ENCODE data around the gene NDST4.

NDST4 gene

GRCh38 chr4:115119804-115120352 lies 6.5 kb upstream of the NDST4 start:
- TF ChIP-seq, protein P1, sequence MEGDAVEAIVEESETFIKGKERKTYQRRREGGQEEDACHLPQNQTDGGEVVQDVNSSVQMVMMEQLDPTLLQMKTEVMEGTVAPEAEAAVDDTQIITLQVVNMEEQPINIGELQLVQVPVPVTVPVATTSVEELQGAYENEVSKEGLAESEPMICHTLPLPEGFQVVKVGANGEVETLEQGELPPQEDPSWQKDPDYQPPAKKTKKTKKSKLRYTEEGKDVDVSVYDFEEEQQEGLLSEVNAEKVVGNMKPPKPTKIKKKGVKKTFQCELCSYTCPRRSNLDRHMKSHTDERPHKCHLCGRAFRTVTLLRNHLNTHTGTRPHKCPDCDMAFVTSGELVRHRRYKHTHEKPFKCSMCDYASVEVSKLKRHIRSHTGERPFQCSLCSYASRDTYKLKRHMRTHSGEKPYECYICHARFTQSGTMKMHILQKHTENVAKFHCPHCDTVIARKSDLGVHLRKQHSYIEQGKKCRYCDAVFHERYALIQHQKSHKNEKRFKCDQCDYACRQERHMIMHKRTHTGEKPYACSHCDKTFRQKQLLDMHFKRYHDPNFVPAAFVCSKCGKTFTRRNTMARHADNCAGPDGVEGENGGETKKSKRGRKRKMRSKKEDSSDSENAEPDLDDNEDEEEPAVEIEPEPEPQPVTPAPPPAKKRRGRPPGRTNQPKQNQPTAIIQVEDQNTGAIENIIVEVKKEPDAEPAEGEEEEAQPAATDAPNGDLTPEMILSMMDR (IDR thresholded peaks at IDR 0.05), result no peak
- H3K27me3 ChIP-seq, result no peaks in the 10 kb centered on the region
- no peaks in the 10 kb centered on the region for H3K9me3 ChIP-seq
- intact Hi-C loops (cut with DNase I; ENCODE audit: low total_unique reads), result no loop called here
- no peak overlapping the region for H3K27ac ChIP-seq
- H3K4me3 ChIP-seq, result no peak overlapping the region
- H3K36me3 ChIP-seq, result no peaks in the 10 kb centered on the region
- H3K4me1 ChIP-seq, result no peaks in the 10 kb centered on the region
- DNase-seq, result no peak

DNA sequence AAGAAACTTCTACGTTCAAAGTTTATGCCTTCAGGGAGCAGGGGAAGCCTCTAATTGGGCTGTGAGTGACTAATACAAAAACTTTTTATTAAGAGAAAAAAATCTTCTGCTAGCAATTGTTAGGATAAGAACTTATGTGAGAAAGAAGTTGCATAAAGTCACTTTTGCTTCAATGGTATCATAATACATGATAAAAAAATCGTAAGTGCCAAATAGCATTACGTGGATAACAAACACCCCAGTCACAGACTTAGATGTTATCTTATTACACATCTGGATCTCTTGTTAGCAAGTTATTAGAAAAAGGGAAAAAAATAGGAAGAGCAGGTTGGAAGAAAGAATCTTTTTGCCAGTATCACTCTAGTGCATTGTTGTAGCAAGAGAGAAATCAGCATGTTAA lies 4.2 kb upstream of the NDST4 start:
- peaks cover 0 to 6% (median 0%) of the 10 kb centered on the region in 4 donors for H3K4me1 ChIP-seq
- H3K4me3 ChIP-seq, result no peak overlapping the region
- H3K36me3 ChIP-seq, result no peaks in the 10 kb centered on the region
- H3K9me3 ChIP-seq, result no peaks in the 10 kb centered on the region
- TF ChIP-seq, protein P1 (IDR thresholded peaks at IDR 0.05), result no peak
- H3K27ac ChIP-seq, result no peak overlapping the region
- intact Hi-C loops (cut with DNase I; ENCODE audit: low total_unique reads), result no loop called here
- no peaks in the 10 kb centered on the region for H3K27me3 ChIP-seq
- DNase-seq, result no peak

GRCh38 chr4:115110191-115111181 lies 2.9 kb downstream of the NDST4 start:
- H3K4me1 ChIP-seq, result peaks cover 0 to 6% (median 0%) of the 10 kb centered on the region in 4 donors
- TF ChIP-seq, protein P1 (IDR thresholded peaks at IDR 0.05), result no peak
- no peaks in the 10 kb centered on the region for H3K36me3 ChIP-seq
- no peak for DNase-seq
- no peak overlapping the region for H3K4me3 ChIP-seq
- H3K27ac ChIP-seq, result no peak overlapping the region
- H3K27me3 ChIP-seq, result no peaks in the 10 kb centered on the region
- intact Hi-C loops (cut with DNase I; ENCODE audit: low total_unique reads), result no loop called here
- no peaks in the 10 kb centered on the region for H3K9me3 ChIP-seq

DNA sequence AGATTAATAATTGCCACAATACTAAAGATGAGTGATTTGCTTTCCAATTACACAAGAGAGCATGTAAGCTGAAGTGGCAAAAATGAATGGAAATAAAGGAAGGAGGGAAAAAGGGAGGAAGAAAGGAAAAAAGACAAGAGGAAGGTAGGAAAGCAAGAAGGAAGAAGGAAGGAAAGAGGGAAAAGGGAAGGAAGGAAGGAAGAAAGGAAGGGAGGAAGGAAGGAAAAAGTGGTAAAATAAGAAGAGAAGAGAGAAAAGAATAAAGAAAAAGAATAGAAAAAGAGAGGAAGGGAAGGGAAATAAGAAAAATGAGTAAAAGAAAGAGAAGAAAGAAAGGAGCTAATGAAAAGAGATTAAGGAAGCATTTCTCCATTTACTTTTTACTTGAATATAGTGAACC lies 4.6 kb downstream of the NDST4 start:
- Histone ChIP-seq H3K4me3 (no peak overlapping the region), H3K4me1 (peaks cover 0 to 6% (median 0%) of the 10 kb centered on the region in 4 donors), H3K27me3 (no peaks in the 10 kb centered on the region), H3K9me3 (no peaks in the 10 kb centered on the region), H3K27ac (no peak overlapping the region), H3K36me3 (no peaks in the 10 kb centered on the region)
- TF ChIP-seq, protein P1 (IDR thresholded peaks at IDR 0.05), result no peak
- intact Hi-C loops (cut with DNase I; ENCODE audit: low total_unique reads), result no loop called here
- DNase-seq, result no peak

DNA sequence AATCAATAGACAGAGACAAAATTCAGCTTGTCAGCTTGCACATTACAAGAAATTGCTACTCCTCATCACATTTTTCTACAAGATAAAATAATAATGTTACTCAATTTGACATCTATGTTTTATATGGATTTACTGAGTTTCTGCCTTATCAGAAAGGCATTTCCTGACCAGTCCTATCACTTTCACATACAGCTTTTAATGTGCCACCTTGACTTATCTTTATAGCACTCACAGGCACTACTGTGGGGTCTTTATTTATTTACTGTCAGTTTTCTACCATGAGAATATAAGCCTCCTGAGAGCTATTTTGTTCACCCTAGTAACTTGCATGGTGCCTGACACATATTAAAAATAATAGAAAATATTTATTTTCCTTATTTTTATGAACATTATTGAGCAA lies 6.0 kb downstream of the NDST4 start:
- no peak overlapping the region for H3K27ac ChIP-seq
- no peak for DNase-seq
- no peaks in the 10 kb centered on the region for H3K27me3 ChIP-seq
- intact Hi-C loops (cut with DNase I; ENCODE audit: low total_unique reads), result no loop called here
- TF ChIP-seq, protein P1 (IDR thresholded peaks at IDR 0.05), result no peak
- H3K4me3 ChIP-seq, result no peak overlapping the region
- H3K36me3 ChIP-seq, result no peaks in the 10 kb centered on the region
- no peaks in the 10 kb centered on the region for H3K9me3 ChIP-seq
- no peaks in the 10 kb centered on the region for H3K4me1 ChIP-seq
